GM19452 (cell line): ENCODE measurements around the gene NR3C1.

Experiments
- ATAC-seq: cut with Tn5 transposase; IDR thresholded peaks from one replicate; pipeline ENCODE4 v1.9.1; 2021; ENCODE audit not compliant: unreplicated experiment

NR3C1 gene

DNA sequence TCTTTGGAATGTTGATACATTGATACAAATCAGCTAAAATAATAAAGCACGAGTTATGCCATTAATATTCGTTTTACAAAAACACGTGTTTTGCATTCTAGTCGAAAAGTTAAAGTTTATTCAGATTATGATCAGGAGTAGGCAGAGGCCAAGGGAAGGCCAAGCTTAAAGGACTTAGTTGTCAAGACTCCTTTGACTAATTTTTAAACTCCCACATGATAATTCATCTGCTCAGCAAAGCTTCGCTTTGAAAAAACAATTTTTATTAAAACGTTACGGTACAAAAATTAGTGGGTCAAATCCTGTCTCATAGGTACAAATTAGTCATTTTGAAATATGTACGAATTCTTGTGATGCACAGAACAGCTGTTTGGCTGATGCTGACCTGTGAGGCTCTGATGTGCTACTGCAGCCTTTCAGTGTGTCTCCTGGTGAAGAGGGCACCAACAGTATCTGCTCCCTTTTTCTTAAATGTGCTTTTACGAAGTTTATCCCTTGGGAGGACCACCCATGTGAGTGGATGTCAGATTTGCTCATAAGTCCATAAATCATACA is 23.0 kb upstream of the NR3C1 start:
- ATAC-seq: peak; percentile 72

DNA sequence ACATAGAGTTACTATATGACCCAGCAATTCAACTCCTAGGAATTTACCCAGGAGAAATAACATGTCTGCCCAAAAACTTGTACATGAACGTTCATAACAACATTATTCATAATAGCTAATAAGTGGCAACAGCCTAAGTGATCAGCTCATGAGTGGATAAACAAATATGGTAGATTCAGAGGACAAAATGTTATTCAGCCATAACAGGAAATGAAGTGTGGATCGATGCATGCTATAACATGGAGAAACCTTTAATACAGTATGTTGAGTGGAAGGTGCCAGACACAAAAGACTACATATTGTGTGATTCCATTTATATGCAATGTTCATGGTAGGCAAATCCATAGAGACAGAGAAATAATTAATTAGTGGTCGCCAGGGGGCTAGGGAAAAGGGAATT is 22.3 kb upstream of the NR3C1 start:
- no peak for ATAC-seq

DNA sequence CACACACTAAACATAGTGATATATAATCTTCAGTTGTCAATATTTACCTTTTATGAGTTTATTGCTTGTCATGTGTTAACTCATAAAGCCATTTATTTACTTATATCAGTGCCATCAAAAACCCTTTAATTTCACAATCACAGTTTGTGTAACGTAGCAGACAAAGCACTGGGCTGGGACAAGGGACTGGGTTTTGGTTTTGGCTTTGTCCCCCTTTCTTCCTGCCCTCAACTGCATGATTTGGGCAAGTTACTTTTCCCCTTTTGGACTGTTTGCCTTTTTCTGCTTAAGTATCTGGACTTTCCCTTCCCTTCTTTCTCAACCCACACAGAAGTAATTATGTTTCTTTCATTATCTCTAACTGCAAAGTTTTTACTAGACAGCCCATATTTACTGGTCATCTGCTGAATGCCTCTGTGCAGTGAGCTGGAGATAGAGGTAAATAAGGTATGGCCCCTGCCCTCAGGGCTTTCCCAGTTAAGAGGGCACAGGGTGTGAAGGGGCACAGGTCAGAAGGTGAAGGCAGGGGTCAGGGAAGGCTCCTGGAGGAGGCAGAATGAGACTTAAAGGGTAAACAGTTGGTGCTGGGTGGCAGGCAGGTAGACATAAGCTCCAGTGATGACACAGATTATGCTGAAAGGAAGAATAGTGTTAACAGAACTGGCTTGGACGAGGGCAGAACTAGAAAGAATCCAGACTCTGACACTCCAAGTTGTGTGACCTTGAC is 14.8 kb upstream of the NR3C1 start:
- no peak for ATAC-seq

DNA sequence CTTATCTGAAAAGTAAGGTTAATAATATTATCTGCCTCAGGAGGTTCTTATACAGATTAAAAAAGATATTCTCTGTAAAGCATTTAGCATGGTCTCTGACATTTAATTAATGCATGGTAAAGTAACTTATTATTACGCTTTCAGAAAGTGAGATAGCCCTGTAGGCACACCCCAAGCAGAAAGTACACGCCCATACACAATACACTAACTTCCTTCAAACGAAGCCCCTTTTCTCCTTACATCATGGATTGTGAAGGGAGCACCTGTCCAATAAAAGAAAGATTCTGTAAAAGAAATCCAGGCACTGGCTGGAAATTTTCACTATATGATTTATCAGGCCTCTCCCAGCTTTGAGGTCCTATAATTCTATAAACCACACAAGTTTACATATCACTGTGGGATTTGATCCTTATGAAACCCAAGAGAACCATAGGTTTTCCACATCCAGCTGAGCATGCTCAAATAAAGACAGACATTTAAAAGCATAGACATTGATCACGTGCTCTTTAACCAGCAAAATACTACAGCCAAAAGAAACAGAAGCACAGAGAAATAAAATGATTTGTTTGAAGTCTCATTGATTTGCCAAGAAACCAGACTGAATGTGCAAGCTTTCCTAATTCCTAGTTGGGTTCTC is 14.1 kb upstream of the NR3C1 start:
- no peak for ATAC-seq

DNA sequence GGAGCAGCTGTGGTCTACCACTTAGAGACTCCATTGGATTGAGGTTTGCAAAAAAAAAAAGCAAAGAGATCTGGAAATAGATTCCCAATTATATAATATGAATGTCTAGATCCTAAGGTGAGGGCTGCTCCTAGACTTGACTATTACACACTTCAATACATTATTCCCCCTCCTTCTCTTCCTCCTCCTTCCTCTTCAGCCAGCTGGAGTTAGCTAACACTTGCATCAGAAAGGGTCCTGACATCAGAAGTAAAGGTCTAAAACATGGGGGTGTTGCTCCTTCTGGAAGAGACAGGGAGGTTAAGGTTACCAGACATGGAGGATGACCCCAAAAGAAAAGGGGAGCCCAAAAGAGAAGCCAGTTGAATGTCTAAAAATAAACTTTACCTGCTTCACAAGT is 12.9 kb upstream of the NR3C1 start:
- ATAC-seq: no peak

DNA sequence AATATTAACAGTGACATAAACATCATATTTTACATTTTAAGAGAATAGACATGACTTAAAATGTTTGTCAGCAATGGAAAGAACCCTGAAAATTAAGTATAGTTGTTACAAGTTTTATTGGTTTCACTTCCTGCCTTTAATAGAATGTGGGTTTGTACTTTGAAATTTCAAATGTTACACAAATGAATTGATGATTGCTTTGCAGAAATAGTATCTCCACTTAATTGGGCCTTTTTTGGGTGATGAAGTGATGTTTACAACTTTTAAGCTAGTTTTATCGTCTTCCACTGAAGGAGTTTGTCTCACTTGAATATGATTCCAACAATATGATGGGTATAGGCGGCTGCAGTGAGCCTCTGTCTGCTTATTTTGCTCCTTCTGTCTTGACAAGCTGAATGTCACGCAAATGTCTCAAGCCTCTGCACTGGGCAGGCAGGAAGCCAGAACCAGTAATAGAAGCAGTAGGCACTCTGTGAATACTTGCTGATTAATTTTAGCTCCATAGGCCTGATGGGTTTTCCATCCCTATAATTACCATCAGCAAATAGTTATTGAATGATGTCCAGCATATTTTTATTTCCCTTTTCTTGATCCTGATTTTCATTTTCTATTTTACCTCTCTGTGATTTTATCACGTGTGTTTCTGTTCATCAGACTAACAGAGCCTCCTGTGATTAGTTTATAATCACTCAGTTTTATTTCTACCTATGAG is 10.6 kb upstream of the NR3C1 start:
- ATAC-seq: peak; percentile 75

DNA sequence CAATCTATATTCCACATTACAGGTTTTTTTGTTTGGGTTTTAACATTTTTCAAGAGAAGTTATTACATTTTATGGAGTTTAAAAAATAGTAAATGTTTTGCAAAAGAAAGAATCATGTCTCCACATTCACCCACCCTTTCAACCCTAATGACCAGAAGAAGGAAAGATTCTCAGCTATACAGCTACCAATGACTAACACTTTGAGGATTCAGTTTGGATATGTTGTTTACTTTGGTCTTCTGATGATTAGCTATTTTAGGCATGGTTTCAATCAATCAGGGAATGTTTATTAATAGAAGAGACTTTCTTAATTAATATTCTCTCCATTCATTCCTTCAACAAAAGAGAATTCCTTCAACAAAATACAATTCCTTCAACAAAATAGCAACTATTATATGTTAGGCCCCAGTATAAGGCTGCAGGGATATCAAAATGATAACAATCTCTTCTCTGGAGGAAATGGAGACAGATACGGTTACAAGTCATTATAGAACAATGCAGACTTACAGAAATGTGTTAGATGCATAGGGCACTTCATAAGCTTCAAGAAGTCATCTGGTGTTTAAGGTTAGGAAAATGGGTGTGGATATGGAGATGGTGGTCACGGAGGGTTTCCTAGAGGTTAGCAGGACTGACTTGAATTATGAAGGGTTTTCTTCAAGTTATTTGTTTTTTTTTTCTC is 9.3 kb upstream of the NR3C1 start:
- no peak for ATAC-seq

DNA sequence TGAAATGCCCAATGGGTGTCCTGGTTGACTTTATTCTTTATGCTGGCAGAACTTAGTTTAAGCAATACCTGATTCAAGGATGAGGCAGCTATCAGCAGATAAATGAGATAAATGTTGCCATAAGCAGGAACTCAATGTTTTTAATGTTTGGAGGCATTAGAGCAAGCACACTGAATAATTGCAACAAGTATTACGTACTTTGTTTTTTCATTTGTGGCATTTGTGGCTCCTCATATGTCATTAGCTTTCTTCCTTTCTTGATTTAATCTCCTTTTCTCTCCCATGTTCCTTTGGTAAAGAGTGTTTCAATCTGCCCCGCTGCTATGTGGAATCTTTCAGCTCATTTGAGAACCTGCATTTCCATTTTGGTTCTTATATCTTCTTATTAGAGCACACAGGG is 6.4 kb upstream of the NR3C1 start:
- no peak for ATAC-seq

DNA sequence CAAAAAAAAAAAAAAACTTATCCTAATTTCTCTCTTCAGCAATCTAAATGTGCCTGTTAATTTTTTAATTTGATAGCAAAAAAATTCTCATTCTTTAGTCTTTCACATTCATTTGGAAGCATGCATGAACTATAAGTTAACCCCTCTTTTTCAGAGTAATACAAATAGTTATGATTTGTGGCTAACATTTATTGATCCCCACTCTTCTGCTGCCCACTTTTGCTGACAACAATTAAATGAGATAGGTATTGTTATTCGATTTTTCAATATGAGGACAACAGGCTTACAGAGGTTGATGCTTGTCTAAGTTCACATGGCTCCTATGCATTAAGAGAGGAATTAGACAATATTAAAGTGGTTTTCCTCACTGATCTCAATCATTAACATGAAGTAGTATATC is 2.9 kb upstream of the NR3C1 start:
- ATAC-seq: no peak

DNA sequence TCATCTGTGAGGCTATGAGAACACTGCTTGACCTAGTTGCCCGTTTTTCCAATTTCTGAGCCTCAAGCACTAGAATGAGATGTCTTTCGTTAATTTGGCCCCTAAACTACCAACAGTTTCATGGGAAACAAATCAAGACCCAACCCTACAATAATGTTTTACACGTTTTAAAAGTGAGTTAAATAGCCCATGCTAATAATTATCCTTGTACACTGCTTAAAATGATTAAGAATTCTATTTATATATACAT is 2.3 kb upstream of the NR3C1 start:
- ATAC-seq: no peak

DNA sequence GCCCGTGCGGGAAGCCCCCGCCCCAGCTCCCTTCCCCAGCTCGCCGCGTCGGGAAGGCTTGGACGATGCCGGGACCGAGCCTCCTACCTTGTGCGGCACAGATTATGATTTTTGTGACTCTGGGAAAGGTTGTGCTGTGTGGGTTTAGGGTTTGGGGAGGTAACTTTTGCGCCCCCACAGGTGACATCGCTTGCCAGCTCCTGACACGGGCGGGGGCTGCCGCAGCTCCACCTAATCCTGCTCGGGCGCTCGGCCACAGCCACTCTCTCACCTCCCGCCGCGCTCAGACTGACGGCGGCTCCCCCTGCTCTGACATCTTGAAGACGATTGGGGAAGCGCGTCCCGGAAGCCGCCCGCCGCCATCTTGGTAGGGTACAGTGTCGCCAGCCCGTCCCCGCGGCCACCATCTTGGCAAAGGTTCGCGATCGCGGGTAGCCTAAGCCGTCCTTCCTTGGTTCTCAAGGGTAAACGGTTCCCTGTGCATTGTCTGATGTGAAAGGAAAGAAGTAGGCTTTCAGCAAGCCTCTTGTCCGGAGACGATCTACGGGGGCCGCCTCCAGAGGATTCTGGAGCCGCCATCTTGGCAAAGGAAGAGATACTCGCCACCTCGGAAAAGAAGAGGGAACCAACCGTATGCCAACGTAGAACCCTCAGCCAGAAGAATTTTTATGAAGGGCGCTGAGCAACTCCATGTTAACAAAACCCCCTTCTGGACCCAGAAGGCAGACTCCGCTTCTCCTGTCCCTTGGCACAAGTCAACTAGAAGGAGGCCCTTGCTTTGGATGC is 1.8 kb upstream of the NR3C1 start:
- ATAC-seq: peak; percentile 32

DNA sequence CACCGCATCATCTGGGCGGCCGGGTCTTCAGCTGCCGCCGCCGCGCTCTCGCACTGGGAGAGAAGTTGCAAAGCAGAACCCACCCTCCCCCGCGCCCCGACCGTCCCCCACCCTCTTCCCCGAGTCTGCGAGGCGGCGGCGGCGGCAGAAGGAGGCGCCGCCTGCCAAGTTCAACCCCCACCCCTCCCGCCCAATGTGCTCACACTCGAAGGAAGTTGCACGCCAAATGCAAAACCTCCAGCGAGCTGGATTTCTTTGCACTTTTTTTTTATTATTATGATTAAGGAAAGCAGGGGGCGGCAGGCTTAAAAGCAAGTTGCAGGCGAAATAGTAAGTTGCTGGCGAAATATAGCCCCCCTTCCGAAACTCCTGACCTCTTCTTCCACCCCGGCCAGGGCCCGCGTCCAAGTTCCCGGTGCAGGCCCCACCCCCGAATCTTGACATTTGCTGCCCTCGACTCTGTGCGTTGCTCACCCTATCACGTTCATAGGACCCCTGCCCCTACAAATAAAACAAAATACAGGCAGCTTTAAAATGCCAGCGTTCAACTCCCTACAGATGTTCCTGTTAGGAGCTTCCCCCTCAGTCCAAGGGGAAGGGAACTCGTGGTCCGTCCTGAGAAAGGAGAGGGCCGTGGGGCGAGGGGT is 1.1 kb upstream of the NR3C1 start:
- peak; percentile 18 for ATAC-seq

DNA sequence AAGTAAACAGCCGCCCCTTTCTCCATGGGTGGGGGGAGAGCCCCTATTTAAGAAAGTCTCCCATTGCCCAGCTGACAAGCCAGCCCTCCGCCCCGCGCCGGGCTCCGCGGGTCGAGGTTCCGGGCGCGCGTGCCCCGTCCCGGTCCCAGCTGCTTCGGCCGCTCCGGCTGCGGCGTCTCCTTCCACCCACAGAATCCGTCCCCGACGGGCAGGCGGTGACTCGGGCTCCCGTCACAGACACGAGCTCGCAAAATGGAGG is 223 bp downstream of the NR3C1 start:
- peak; percentile 8 for ATAC-seq

DNA sequence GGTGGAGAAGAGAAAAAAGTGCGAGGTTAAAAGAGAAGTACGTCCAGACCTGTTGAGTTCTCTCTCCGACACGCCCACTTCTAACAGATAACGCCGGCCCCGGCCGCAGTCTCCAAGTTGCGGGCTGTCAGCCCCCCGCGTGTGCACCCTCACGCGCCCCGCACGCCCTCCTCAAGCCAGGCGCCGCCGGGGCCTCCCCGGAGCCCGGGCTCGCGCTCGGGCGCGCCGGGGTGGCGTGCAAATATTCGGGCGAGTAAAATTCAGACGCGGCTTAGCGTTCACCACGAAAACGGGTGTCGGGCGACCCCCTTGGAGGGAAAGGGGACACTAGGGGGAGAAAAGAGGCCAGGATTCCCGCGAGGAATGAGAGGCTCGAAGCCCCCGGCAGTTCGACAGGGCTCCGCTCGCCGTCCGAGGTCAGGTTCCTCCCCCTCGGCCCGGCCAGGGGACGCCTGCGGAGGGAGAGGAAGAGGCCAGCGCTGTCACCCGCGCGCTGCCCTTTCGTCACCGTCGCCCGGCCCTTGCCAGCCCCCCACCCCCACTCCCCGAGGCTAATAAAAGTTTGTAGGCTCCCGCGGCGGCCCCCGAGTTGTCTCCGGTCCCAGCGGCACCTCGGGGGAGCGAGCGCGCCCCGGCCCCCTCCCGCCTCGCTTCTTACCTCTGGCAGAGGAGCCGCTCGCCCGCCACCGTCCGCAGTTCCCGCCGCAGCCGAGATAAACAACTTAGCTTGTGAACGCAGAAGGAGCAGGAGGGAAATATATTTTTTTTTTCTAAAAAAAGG is 743 bp downstream of the NR3C1 start:
- ATAC-seq: no peak

DNA sequence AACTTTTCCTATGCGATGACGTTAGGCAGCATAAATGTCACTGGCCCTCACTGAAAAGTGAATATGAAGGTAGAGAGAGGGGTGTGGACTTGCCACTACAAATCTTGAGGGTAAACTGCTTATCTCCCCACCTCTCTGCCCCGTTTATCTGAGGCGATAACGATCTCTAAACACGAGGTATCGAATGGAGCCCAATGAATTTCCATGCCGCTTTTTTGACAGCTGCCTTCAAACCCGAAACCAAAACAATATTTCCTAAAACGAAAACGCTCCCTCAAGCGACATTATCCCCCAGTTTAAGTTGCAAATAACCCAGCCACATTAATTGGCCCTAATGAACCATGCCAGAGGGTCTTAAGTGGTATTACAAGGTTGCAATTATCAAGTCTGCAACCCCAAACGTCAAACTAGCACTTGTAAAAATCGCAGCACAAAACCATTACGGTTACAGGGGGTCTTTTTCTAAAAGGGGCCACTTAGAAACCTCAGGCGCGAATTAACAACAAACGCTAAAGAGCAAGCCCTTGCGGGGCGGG is 1.4 kb downstream of the NR3C1 start:
- ATAC-seq: no peak

DNA sequence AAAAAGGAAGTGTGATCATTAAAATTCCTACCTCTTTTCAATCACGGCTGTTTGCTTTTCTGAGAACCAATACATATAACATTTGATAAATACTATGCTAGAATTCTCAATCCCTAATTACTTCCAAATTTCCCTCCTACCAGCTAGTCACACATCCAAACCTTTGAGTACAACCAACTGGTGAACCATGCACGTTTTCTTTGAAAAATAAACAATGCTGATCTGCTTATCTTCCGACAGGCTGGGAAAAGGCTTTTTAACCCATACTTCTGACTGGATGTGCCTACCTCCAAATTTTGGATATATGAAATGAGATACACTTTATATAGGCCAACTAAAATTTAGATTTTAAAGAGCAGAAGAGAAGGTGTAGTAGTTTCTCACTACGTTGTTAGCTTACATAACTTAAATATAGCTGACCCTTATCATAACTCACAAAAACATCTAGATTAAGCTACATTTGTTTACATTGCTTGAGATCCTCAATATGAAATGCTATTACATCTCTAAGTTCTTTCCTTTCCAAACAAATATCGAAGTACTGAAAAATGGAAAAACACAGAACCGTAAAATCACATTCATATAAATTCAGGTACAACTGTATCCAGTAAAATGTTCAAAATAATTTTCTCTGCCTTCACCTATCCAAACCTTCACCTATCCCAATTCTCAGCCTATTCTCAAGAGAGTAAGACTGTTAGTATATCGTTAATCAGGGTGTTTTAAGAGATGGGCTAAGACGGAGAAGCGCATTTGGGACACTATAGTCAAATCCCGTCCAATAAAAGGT is 2.1 kb downstream of the NR3C1 start:
- no peak for ATAC-seq

DNA sequence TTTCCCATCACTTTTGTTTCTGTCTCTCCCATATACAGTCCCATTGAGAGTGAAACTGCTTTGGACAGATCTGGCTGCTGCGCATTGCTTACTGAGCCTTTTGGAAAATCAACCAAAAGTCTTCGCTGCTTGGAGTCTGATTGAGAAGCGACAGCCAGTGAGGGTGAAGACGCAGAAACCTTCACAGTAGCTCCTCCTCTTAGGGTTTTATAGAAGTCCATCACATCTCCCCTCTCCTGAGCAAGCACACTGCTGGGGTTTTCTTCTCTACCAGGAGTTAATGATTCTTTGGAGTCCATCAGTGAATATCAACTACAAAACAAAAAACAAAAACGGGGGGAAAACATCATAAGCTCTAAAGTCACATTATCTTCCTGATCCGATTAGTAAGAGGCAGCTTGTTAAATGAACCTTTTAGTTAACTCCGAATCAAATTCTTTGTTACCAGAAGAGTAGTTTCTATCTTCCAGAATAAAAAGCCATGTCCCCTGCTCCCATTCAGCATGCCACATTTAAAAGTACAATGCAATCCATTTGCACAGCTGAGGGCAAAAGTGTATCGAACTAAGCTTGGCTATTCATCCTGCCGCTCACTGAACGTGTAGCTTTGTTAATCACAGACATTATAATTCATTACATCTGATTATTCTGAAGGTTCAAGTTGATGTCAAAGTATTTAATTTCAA is 2.8 kb downstream of the NR3C1 start:
- ATAC-seq: no peak
